RCC 7860 (cell line): Measurements from ENCODE around the gene DEPDC4.
A peak's percentile ranks its signal among the peaks of the same experiment; 100 is the strongest.

ENCODE experiments used
- DNase-seq: peaks from one replicate; pipeline ENCODE4 v3.0.0-alpha.2; 2015; ENCODE audit warnings: low spot score
- FAIRE-seq: peaks from 2 replicates; lab custom pipeline; 2012; peaks lifted over from hg19 to GRCh38; lab: Jason Lieb, UNC

Gene DEPDC4

GRCh38 chr12:100215209-100215608 lies 51.7 kb downstream of the DEPDC4 start:
- DNase-seq (no peak), FAIRE-seq (no peak)

GRCh38 chr12:100214518-100214917 lies 52.4 kb downstream of the DEPDC4 start:
- no peak for DNase-seq
- FAIRE-seq = no peak

- DNase-seq = no peak
- FAIRE-seq = no peak
These were observed 53.6 kb downstream of the DEPDC4 start for GRCh38 chr12:100213016-100213891.

GRCh38 chr12:100211698-100212097 lies 55.2 kb downstream of the DEPDC4 start:
- FAIRE-seq (no peak), DNase-seq (no peak)

GRCh38 chr12:100208834-100209233 lies 58.0 kb downstream of the DEPDC4 start:
- DNase-seq (no peak), FAIRE-seq (no peak)

GRCh38 chr12:100207311-100207710 lies 59.6 kb downstream of the DEPDC4 start:
- DNase-seq = no peak
- no peak for FAIRE-seq

GRCh38 chr12:100201604-100202423 lies 65.1 kb downstream of the DEPDC4 start:
- DNase-seq = no peak
- no peak for FAIRE-seq

GRCh38 chr12:100200463-100201181 lies 66.3 kb downstream of the DEPDC4 start, which contains the start of gene ACTR6:
Gene ACTR6 (plus strand): TSS chr12:100200815. CDS start chr12:100200852, 37 bp downstream.
- DNase-seq (peak; percentile 84), FAIRE-seq (peak; percentile 69)

- DNase-seq (peak; percentile 52), FAIRE-seq (no peak)
These were observed 67.3 kb downstream of the DEPDC4 start for GRCh38 chr12:100199347-100200149.

- DNase-seq (no peak), FAIRE-seq (no peak)
These were observed 67.9 kb downstream of the DEPDC4 start for GRCh38 chr12:100199023-100199346.

- FAIRE-seq (no peak), DNase-seq (no peak)
These were observed 69.4 kb downstream of the DEPDC4 start for GRCh38 chr12:100197486-100197885.

GRCh38 chr12:100193085-100193484 lies 73.8 kb downstream of the DEPDC4 start:
- DNase-seq (no peak), FAIRE-seq (no peak)
